GM19043 (cell line): ENCODE measurements around the gene MAGI1.

Experiments used
- ATAC-seq: cut with Tn5 transposase; IDR thresholded peaks from one replicate; pipeline ENCODE4 v1.9.1; 2021; ENCODE audit warnings: low read depth; ENCODE audit not compliant: unreplicated experiment

Gene MAGI1

DNA sequence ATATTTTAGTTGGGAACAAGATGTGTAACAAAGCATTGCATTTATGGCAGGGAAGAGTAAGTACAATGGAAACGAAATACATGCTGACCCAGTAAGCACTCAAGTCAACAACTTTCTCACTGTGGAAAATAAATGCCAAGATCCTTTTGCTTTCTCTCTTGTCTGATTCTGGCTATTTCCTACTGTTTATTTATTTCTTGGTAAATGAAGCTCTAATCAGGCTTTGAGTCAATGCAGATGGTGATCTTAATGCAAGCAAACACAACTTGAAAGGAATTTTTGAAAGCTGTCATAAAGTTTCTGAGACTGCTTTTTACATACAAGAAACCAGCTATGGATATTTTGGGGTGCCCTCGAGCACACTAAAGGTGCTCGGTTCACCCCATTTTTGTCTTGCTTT is 624.8 kb downstream of the MAGI1 start:
- no peak for ATAC-seq

DNA sequence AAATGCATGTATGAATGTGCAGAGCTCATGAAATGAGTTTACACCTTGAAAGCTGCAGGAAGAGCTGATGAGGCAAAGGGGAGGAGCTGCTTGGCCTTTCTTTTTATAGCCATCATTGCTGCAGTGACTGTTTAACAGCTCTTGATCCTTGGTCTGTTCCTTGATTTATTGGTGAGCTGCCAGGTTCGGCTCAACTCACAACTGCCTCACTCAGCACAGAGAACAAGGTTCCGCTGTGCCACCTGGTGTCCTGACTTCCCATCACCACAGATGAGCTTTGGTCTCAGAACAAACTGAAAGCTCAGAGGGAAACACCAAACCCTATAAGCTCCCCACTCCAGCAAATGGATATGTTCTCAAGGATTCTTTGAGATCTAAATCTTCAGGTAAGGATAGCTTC is 626.1 kb downstream of the MAGI1 start:
- no peak for ATAC-seq

DNA sequence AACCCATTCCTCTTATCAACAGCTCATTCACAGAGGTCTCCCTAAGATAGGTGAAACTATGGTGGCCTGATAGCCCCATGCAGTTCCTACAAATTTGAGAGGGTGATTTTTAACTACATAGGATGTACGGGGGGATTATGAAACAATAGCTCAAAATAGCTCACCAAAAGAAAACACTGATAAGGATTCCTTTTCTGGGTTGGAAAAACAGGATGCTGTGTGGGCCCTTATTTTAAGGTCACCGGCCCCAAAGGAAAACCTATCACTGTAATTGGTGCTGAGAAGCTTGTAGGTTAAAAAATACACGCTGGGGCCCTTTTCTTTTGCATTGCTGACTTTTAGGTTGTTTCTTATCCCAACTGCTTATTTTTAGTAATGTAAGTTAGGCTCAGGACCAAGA is 627.4 kb downstream of the MAGI1 start:
- ATAC-seq = no peak

DNA sequence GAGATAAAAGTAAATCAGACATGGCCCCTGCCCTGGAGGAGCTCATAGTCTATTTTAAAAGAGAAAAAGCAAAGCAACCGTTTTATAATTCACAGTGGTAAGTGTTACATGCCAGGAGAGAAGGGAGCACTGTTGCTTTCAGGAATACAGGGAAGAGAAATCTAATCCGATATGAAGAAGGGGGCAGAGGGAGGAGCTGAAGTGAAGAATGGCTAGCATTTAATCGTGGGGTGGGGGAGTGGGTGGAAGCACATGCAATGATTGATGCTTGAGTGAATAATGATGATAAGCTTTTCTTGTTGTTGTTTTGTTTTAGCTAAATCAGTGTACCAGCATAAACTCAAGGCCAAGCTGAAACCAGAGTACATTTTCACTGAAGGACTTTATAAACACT is 629.5 kb downstream of the MAGI1 start:
- no peak for ATAC-seq

DNA sequence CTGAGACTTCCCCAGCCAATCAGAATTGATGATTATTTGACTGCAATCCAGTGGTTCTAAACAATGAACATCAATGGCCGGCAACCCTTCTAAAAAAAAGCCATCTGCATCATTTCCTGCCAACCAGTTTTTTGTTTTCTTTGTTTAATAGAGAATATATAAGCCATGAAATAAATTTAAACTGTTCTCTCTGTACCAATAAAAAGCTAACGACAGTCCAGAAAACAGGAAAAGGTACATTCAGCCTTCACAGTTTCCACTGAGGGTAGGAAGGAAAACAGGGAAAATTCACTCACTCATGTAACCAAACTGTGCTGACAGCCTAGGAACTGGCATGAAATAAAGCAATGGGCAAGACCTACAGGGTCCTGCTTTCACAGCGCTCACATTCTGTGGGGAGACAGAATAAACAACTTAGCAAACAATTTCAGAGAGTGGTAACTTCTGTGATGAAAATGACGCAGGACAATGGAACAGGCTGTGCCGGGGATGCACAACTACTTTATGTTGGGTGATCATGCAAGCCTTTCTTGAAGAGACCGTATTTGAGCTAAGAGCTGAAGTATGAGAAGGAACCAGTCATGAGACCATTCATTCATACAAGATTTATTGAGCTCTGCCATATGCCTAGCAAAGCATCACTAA is 630.1 kb downstream of the MAGI1 start:
- no peak for ATAC-seq

DNA sequence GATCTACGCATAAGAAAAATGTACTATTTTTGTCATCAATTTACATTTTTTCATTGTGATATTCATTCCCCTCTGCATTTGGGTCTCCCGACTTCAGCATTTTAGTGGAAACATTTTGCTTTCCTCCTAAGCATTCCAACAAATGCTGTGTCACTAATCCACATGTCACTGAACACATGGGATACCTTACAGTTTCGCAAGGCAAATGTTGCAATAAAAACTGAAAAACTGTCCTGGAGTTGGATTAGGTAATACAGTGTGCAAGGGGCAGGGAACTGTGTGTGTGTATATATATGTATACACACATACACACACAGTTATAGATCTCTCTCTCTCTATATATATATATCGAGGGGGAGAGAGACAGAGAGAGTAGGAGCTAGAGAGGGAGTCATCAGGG is 632.2 kb downstream of the MAGI1 start:
- no peak for ATAC-seq

DNA sequence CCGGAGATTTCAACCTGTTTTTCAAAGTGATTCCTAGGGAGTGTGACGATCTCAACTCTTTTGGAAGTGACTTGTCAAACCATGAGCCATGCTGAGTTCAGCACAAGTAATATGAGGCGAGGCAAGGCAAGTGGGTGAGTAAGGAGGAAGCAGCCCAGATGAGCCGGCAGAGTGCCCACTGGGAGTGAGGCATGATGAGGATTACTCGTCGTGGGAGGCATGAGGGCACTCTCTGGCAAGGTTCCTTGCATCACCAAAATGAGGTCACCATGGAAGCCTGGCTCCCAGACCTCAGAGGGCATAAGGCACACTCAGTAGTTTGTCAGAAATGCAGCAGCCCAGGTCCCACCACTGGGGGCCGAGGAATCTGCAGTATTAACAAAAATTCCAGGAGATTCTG is 636.1 kb downstream of the MAGI1 start:
- no peak for ATAC-seq

DNA sequence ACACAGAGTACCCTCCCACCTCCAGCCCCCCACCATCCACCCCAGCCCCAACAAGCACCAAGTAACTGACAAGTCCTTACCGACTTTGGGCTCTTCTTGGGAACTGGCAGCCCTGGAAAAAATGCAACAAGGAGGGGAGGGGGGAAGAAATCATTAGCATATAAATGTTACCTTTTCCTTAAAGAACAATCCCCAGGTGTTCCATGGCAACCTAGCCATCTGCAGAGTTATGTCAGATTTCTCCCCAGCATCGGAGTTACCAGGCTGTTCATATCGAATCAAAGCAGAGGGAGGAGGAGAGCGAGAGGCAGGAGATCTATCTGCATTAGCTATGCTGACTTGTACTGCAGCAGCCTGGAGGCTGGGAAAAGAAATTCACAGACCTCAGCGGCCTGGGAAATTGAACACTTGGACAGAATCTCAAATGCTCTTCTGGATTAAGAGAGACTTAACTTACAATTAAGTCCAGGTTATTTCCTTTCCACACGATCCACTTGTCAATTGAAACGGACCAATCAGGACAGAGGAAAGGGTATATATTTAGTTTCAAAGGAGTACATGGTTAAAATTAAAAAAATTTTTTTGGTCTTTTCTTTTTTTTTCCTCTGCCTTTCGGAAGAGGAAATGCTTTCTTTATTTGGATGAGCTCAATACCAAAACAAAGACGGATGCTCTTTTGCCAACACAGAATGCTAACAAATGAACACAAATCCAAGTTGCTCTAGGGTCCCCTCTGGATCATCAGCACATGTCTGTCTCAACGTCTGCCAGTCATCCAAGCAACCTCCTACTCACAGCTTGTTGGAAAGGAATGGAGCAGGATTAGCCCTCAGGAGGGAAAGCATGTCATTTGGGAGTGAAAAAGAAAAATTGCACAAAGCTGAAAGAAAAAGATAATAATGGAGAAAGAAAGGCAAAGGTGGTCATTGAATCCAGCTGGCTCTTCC is 637.1 kb downstream of the MAGI1 start:
- ATAC-seq = no peak

DNA sequence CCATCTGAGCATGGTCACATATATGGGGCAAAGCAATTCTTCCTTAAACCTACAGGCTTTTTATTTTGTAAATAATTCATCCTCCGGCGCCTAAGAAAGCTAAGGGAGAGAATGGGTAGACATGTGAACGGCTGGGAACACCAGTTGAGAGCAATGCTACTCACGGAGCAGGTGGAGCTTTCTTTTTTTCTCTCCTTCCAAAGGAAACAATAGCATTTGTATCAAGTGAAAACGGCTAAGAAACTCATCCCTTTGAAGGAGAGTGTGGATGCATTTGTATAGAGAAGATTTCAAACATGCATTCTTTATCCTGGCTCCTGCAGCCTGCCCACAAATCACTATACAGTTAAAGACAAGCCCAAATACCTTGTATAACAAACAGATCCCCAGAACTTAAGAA is 637.8 kb downstream of the MAGI1 start:
- no peak for ATAC-seq

DNA sequence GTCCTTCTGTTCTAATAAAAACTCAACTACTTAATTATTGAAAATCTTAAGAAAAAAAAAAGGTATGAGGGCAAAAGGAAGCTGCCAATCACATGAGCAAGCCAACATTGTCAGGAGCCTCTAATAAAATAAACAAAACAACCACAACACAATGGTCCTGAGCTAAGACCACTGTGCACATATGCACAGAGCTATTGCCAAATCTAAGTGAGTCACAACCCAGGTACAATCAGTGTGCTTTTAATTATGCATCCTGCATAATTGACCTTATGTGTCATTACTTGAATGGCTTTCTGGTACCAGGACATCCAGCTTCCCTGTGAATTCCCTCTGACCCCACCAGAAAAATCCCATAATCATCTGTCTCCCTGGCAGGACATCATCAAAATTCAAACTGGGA is 639.8 kb downstream of the MAGI1 start:
- ATAC-seq = no peak

DNA sequence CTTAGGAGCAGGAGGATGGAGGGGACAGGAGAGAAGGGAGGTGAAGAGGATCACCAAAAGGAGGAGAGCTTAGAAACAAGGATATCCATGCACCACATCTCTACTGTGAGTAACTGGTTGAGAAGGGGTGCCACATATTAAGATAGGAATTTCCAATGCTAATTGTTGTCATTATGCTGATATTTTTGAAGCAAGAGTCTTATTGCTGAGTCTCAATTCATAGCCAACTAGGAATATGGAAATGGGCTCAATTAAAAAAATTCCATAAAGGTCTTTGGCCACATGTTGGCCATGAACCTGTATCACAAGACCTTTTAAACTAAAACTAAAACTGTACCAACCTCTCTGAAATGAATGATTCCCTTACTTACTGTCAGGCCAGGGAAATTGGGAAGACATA is 642.6 kb downstream of the MAGI1 start:
- ATAC-seq = no peak

DNA sequence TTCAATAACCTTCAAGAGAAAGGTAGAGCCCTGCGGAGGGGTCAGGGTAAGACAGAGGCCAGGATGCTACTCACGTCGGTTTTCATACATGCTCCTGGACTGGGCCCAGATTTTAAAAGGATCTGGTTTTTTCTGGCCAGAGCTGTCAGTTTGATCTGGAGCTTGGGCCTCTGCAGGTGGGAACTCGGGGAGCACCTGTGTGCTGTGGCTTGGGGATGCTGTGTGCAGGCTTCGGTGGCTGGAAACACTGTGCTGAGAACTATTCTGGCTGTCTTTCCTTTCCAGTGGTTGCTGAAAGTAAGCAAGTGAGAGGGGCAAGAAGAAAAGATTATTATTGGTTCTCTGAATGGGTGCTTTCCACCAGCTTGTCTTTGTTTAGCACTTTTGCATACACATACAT is 647.6 kb downstream of the MAGI1 start:
- no peak for ATAC-seq

DNA sequence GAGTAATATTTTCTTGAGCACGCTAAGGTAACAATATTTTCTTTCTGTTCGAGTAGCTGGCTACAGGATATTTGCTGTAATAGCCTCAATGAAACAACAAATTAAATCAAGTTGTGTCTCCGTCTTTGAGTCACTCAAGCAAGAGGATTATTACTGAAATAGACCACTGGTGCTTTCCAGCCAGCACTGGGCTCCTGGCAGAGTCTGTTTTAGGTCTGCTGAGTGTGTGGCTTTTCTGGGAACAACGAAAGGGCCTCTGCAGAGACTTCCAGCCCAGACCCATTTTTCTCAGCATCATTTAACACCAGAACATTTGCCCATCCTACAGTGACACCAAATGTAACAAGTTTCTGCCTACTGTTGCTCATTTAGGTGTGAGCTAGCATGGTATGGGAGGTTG is 652.9 kb downstream of the MAGI1 start:
- ATAC-seq = no peak

DNA sequence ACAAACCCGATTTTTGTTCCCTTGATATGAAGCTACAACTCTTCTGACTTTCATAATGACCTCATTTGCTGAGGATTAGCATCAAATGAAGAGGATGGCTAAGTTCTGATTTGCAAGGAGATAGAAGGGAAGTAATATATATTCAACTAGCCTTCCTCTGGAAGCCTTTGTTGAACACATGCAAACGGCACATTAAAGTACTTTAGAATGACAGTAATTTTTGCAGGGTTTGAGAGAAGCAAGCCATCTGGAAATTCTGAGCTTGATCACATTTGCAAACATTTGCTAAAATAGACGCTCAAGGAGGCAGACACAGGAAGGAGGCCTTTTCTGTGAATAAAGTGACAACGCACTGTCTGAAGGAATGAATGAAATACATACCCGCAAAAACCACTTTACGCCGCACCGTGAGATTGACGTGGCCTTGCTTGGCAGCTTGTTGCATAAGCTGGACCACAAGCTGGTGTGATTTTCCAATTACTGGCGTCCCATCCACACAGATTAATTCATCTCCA is 657.2 kb downstream of the MAGI1 start:
- ATAC-seq = no peak

DNA sequence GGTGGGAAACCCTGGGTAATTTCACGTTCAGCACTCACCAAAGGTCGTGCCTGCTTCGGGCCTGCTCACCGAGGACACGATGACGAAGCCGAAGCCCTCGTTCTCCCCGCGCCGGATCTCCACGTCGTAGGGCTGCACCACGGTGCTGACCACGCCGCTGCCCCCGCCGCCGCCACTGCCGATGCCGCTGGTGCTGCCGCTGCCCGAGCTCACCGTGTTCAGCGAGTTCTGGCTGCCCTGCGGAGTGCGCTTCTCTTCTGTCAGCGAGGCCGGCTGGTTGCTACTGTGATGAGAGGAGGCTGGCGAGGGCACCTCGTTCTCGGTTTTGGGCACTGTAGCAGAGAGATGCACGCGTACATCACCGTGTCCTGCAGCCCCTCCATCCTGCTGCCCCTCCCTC is 659.5 kb downstream of the MAGI1 start:
- ATAC-seq = no peak

DNA sequence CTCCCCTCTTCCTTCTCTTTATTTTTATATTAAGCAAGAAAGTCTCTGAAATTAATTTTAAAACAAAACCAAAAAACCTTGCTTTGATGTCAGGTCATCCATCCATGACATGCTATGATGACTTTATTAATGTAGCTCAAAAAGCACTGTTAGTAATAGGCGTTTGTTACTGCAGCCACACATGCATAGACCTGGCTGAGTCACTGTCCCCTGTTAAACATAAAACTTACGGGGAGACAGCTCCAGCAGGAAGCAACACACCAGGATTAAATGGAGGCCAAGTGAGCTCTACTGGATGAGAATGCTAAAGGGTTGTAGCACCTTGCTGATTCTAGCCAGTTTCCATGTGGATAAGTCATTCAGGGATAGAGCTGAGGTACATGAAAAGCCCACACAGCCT is 661.1 kb downstream of the MAGI1 start:
- ATAC-seq = no peak

DNA sequence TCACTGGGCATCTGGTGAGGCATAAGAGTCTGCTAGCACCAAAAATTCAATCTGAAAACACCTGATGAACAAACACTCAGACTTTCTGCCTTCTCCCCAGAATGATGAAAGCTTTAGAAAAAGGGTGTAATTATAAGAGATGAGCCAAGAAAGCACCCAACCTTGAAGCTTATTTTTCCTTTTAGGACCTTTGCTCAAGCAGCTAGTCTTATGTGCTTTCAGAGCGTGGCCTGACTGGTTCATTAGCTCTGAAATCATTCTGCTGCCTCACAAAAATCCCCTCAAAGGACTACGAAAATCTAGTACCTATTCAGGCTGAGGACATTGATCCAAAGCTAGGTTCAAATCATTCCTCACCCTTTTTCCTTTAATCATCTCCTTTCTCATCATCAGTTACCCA is 662.3 kb downstream of the MAGI1 start:
- no peak for ATAC-seq

DNA sequence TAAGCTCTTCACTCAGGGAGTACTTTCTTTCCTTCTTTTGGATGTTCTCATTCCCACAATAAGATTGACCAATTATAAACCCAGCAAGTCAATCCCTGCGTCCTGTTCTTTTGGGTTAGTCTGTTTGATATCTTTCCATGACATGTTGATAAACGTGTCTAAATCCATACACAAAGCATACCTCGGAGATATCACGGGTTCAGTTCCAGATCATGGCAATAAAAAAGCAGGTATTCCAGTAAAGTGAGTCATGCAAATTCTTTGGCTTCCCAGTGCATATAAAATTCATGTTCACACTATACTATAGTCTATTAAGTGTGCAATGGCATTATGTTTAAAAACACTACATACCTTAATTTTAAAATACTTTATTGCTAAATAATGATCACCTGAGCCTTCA is 667.7 kb downstream of the MAGI1 start:
- no peak for ATAC-seq

DNA sequence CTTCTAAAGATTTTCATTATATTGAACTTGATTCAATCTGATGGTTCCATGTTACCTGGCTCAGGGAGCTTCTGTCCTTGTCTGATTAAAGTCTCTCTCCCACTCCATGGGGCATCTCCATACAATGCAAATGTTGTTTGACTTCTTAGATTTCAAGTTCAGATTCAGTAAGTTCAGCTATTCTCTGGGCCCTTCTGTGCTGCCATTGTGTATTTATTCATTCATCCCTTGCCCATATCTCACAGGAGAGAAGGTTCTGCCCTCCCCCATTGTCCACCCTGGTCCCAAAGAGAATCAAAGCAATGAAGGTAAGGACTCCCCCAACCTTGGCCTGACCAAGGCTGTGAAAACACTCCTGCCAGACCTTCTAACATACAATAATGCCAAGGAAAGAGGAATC is 669.9 kb downstream of the MAGI1 start:
- ATAC-seq = no peak

DNA sequence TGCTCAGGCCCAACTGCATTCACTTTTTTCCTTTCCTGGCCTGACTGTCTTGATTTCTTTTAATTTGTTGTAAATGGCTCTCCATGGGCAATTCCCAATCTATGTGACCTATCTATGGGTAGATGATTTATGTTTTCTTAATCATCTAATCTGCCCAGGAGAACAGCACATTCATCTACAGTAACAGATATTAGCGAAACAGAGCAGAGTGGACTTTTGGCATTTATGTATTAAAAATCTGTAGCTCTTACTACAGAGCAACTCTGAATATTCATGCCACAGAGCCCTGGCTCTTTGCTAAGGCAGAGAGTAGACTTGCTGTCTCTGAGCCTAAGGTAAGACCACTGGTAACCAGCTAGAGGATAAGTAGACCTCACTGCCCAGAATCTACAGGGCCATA is 676.0 kb downstream of the MAGI1 start:
- no peak for ATAC-seq

DNA sequence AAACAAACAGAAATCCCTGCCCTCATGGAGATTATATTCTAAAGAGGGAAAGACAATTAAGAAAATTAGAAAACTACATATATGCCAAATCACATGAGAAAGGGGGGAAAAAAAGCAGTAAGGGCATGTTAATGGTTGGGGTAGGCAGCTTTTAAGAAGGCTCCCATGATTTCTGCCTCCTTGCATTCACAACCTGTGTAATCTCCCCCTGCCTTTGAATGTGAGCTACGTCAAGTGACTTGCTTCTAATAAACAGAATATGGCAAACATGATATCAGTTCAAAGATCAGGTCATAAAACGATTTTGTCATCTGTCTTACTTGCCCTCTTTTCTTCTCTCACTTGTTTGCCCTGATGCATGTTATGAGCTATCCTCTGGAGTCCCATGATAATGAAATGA is 677.3 kb downstream of the MAGI1 start:
- no peak for ATAC-seq
